HUDEP-2 (cell line): ENCODE measurements around the gene UGT1A9.
"Not testable (repeated sequence)": the region's sequence is repeated elsewhere in the genome, so short reads cannot be mapped to it uniquely, and the experiment has no call there.

Experiments used
- DNase-seq, 76 experiments: peaks; one replicate each; lab custom pipeline; 2025; ENCODE audit not compliant: unreplicated experiment in 76 of 76; lab: John Stamatoyannopoulos, UW

The UGT1A9 gene

GRCh38 chr2:233707940-233708644, 36.4 kb downstream of the UGT1A9 start:
- no peak for DNase-seq

GRCh38 chr2:233708942-233709341, 37.2 kb downstream of the UGT1A9 start:
- no peak for DNase-seq

- peak in 62 of 76 experiments; percentile 3 to 76 (median 49) for DNase-seq
These were observed 39.8 kb downstream of the UGT1A9 start for GRCh38 chr2:233711312-233712008.

GRCh38 chr2:233712611-233713261, 41.0 kb downstream of the UGT1A9 start, which contains the start of gene UGT1A5:
Gene UGT1A5, plus strand, starts transcription at chr2:233712907. Its CDS starts 85 bp downstream, at chr2:233712992.
- no peak for DNase-seq

- DNase-seq, result no peak
These were observed 41.5 kb downstream of the UGT1A9 start for GRCh38 chr2:233713262-233713615.

GRCh38 chr2:233714121-233714520, 42.4 kb downstream of the UGT1A9 start:
- DNase-seq, result no peak

GRCh38 chr2:233718552-233718951, 46.9 kb downstream of the UGT1A9 start, which contains the start of gene UGT1A4:
Gene UGT1A4, plus strand, starts transcription at chr2:233718736. Its CDS starts 85 bp downstream, at chr2:233718821.
- DNase-seq, result no peak

GRCh38 chr2:233728723-233729301, 57.1 kb downstream of the UGT1A9 start, which contains the start of gene UGT1A3:
Gene UGT1A3, plus strand, starts transcription at chr2:233729042. Its CDS starts 85 bp downstream, at chr2:233729127.
- no peak for DNase-seq

GRCh38 chr2:233736868-233737653, 65.4 kb downstream of the UGT1A9 start:
- DNase-seq, result not testable (repeated sequence)

GRCh38 chr2:233740870-233741269, 69.2 kb downstream of the UGT1A9 start:
- DNase-seq, result no peak

GRCh38 chr2:233743464-233744259, 72.0 kb downstream of the UGT1A9 start:
- DNase-seq, result no peak

- no peak for DNase-seq
These were observed 73.5 kb downstream of the UGT1A9 start for GRCh38 chr2:233745073-233745755.

GRCh38 chr2:233745838-233746237, 74.1 kb downstream of the UGT1A9 start:
- DNase-seq, result not testable (repeated sequence)

- DNase-seq, result no peak
These were observed 75.0 kb downstream of the UGT1A9 start for GRCh38 chr2:233746475-233747282.

- no peak for DNase-seq
These were observed 75.5 kb downstream of the UGT1A9 start for GRCh38 chr2:233747283-233747544.

GRCh38 chr2:233750689-233751088, 79.0 kb downstream of the UGT1A9 start:
- not testable (repeated sequence) for DNase-seq

GRCh38 chr2:233751212-233752009, 79.7 kb downstream of the UGT1A9 start:
- DNase-seq, result not testable (repeated sequence)
